Measurements from ENCODE around the gene LRRC58.
"Not testable (repeated sequence)": the region's sequence is repeated elsewhere in the genome, so short reads cannot be mapped to it uniquely, and the experiment has no call there.

LRRC58 gene

GRCh38 chr3:120338517-120338916 lies 10.6 kb downstream of the LRRC58 start:
- DNase-seq, result no peak

- no peak for DNase-seq
Observed at GRCh38 chr3:120332646-120333045, 16.5 kb downstream of the LRRC58 start.

GRCh38 chr3:120331076-120331475 lies 18.1 kb downstream of the LRRC58 start:
- no peak for DNase-seq

GRCh38 chr3:120326784-120327183 lies 22.4 kb downstream of the LRRC58 start:
- DNase-seq, result no peak

- DNase-seq, result no peak
Observed at GRCh38 chr3:120324190-120324589, 25.0 kb downstream of the LRRC58 start.

GRCh38 chr3:120323761-120324160 lies 25.4 kb downstream of the LRRC58 start:
- DNase-seq, result not testable (repeated sequence)

- DNase-seq, result no peak
Observed at GRCh38 chr3:120311863-120312794, 37.0 kb downstream of the LRRC58 start.

GRCh38 chr3:120306519-120307455 lies 42.4 kb downstream of the LRRC58 start:
- no peak for DNase-seq

GRCh38 chr3:120304616-120305015 lies 44.5 kb downstream of the LRRC58 start:
- no peak for DNase-seq

GRCh38 chr3:120302361-120302760 lies 46.8 kb downstream of the LRRC58 start:
- DNase-seq, result no peak

- DNase-seq, result no peak
Observed at GRCh38 chr3:120300971-120301370, 48.2 kb downstream of the LRRC58 start.

GRCh38 chr3:120299403-120299802 lies 49.8 kb downstream of the LRRC58 start:
- DNase-seq, result no peak

GRCh38 chr3:120298996-120299395 lies 50.2 kb downstream of the LRRC58 start:
- DNase-seq, result no peak

GRCh38 chr3:120291552-120291951 lies 57.6 kb downstream of the LRRC58 start:
- DNase-seq, result not testable (repeated sequence)

GRCh38 chr3:120289636-120290035 lies 59.5 kb downstream of the LRRC58 start:
- no peak for DNase-seq

GRCh38 chr3:120286465-120286864 lies 62.7 kb downstream of the LRRC58 start:
- no peak for DNase-seq

GRCh38 chr3:120285508-120285841 lies 63.7 kb downstream of the LRRC58 start:
- DNase-seq, result no peak

GRCh38 chr3:120284747-120285507 lies 64.2 kb downstream of the LRRC58 start, which contains the start of gene GPR156:
GPR156 (minus strand) TSS chr3:120285222; CDS start chr3:120244098, 41,124 bp downstream.
- no peak for DNase-seq

- DNase-seq, result no peak
Observed at GRCh38 chr3:120281261-120281660, 67.9 kb downstream of the LRRC58 start.

- no peak for DNase-seq
Observed at GRCh38 chr3:120280566-120280965, 68.6 kb downstream of the LRRC58 start.

- no peak for DNase-seq
Observed at GRCh38 chr3:120280026-120280425, 69.1 kb downstream of the LRRC58 start.

- DNase-seq, result no peak
Observed at GRCh38 chr3:120276767-120277166, 72.4 kb downstream of the LRRC58 start.

GRCh38 chr3:120275618-120276017 lies 73.5 kb downstream of the LRRC58 start:
- DNase-seq, result no peak
